Astrocyte of the cerebellum (primary cell): ENCODE data around the gene L3MBTL4.

ENCODE experiments used
- DNase-seq: peaks from one replicate; pipeline ENCODE4 v3.0.0-alpha.2; 2011; ENCODE audit warnings: low read depth
- H3K4me3 ChIP-seq: 2 replicates; pipeline ENCODE4 v1.5.1; 2011; ENCODE audit warnings: mild to moderate bottlenecking, low read depth, low read length, moderate library complexity
- in situ Hi-C: cut with HindIII; loops from 2 replicates; pipeline ENCODE4 v1.10.0; 2017; ENCODE audit warnings: low sequenced_read_pairs
- TF ChIP-seq, protein P1 (sequence below): IDR thresholded peaks from 2 replicates; pipeline ENCODE4 v1.5.1; 2012; ENCODE audit warnings: low read length, low read depth, moderate library complexity, mild to moderate bottlenecking; ENCODE audit errors: missing control alignments

Gene L3MBTL4

DNA sequence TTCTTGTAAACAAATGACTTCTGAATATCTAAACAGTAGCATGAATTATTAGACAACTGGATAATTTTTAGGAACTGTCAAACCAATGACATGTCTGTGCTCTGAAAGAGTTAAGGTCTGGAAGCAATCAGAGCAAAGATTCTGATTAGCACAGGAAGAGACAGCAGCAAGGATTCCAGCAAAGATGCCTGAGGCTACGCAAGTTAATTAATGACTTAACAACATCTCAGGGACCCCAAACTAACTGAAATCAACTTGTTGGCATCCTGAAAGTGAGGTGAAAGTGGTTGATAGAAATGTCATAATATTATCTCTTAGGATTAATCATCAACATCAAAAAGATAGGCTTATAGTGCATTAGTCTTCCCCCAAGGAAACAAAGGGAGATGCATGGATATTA lies 396.0 kb downstream of the L3MBTL4 start:
- H3K4me3 ChIP-seq: no peak overlapping the region
- no peak for DNase-seq
- TF ChIP-seq, protein P1, sequence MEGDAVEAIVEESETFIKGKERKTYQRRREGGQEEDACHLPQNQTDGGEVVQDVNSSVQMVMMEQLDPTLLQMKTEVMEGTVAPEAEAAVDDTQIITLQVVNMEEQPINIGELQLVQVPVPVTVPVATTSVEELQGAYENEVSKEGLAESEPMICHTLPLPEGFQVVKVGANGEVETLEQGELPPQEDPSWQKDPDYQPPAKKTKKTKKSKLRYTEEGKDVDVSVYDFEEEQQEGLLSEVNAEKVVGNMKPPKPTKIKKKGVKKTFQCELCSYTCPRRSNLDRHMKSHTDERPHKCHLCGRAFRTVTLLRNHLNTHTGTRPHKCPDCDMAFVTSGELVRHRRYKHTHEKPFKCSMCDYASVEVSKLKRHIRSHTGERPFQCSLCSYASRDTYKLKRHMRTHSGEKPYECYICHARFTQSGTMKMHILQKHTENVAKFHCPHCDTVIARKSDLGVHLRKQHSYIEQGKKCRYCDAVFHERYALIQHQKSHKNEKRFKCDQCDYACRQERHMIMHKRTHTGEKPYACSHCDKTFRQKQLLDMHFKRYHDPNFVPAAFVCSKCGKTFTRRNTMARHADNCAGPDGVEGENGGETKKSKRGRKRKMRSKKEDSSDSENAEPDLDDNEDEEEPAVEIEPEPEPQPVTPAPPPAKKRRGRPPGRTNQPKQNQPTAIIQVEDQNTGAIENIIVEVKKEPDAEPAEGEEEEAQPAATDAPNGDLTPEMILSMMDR: no peak
- in situ Hi-C loops: no loop called here

DNA sequence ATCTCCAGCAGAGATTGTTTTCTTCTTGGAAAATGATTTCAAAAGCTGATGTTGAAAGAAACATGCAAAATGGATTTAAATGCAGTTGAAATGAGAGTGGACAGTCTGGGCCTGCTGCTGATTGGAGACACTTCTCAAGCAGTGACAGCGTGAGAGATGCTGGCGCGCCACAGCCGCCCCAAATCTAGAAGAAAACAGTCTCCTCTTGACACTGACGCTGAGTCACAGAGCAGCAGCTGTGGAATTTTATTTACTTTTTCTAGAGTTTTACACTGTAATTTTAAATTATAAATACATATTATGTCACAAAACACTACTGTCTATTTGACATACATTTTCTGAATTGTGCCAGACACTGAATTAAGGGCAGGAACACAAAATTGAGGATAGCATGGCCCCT lies 397.5 kb downstream of the L3MBTL4 start:
- in situ Hi-C loops: no loop called here
- DNase-seq: no peak
- no peak overlapping the region for H3K4me3 ChIP-seq
- TF ChIP-seq, protein P1: no peak

DNA sequence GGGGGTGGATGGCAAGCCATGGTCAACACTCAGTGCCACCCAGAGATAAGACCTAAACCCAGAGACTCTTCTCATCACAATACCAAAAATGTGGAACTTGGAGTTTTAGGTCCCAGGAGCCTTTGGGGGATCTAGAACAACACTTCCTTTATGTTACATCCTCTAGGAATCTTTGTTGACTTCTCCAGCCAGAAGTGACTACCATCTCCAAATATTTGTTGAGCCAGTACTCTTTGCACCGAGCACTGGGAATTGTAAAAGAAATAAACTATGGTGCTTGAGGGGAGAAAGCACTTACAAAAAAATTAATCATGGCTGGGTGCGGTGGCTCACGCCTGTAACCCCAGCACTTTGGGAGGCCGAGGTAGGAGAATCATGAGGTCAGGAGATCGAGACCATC lies 399.3 kb downstream of the L3MBTL4 start:
- in situ Hi-C loops: no loop called here
- TF ChIP-seq, protein P1: no peak
- no peak for DNase-seq
- H3K4me3 ChIP-seq: no peak overlapping the region

DNA sequence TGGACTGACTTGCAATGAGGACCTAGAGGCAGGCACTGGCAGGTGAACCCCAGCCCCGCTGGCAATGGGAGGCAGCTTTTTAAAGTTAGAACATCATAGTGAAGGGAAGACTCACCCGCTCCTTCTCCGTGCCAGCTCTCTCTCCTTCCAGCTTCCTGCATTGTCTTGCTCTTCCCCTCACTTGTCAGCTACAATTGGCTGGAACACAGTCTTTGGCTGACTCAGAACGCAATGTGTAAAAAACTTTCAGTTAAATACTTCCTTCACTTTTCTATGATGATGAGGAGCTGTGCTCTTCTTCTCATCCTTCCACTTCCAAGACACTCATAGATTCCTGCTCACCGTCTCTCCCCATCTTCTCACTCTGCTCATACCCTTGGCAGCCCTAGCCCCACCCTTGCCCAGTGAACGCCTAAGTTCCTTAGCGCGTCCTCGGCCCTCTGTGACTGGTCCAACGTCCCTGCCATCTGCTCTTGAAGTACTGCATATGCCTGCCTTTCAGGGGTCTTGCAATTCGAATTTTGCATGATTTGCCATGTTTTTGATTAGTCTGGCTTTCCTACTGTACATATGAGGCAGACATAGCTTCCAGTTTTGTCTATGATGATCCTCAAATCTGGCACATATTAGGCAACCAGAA lies 401.4 kb downstream of the L3MBTL4 start:
- in situ Hi-C loops: no loop called here
- DNase-seq: peak; percentile 9
- TF ChIP-seq, protein P1: no peak
- H3K4me3 ChIP-seq: no peak overlapping the region

DNA sequence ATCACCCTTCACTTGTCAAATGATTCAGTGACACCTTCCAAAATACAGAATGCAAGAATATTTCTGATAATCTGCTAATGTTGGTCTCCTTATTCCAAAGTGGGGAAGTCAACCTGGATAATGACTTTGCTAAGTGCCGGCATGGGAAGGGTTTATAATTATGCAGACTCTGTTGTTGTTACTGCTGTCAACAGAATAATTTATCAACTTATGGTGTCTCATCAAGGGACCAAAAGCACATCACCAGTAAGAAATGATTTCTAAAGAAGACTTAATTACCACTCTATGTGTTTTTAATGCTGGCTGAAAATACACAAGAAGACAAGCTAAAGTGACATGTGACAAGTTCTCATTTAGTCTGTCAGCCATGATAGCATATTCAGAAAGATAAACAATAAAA lies 403.8 kb downstream of the L3MBTL4 start:
- DNase-seq: no peak
- TF ChIP-seq, protein P1: no peak
- in situ Hi-C loops: no loop called here
- H3K4me3 ChIP-seq: no peak overlapping the region

DNA sequence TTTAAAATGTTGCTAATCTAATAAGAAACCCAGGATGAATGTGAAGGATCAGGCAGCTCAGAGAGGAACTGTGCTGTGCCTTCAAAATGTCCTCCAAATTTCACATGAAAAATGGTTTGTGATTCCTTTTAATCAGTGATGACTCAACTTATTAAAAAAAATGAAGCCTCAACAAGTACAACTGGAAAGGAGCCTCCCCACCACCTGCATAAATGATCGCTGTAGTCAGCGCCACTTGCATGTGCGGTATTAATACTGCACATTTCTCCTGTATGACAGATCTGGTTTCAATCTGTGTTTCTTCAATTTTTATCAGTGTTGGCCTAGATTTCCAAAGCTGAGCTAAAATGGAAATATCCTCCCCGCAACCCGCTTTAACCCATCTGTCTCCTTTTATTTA lies 404.4 kb downstream of the L3MBTL4 start:
- in situ Hi-C loops: no loop called here
- H3K4me3 ChIP-seq: no peak overlapping the region
- TF ChIP-seq, protein P1: no peak
- no peak for DNase-seq

DNA sequence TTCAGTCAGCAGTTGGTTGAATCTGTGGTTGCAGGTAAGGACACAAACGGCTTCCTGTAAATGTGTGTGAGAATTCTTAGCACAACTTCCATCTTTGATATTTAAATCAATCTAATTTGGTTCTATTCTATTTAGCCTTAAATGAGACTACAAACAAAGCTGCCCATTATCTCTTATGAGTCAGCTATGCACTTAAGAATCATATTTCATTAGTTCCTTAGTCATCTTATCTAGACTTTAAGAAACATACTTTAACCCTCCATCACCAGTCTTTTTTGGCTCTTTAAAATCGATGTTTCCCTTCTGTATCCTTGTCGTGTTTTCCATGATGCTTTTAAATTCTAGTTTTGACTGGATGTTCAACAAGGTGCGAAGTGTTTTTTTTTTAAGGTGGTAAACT lies 405.0 kb downstream of the L3MBTL4 start:
- in situ Hi-C loops: no loop called here
- no peak for DNase-seq
- H3K4me3 ChIP-seq: no peak overlapping the region
- TF ChIP-seq, protein P1: no peak
